B cell (primary cell): ENCODE measurements around the gene C18orf63. TPM values are rescaled to one million over a fixed set of nuclear protein-coding genes. Genes with fewer than 3 reads are reported as not detected.

Experiments
- ATAC-seq: fragments of 200-7000 bp; cut with Tn5 transposase; one replicate; pipeline ENCODE4 v1.10.0; 2021; ENCODE audit warnings: low read depth, mild to moderate bottlenecking, moderate number of reproducible peaks, moderate library complexity
- CTCF ChIA-PET: fragments of 350-600 bp; sonication (Branson Sonifier 250); formaldehyde crosslinking; loops from one replicate; lab custom pipeline; 2021; ENCODE audit warnings: antibody characterized with exemption, inconsistent platforms; lab: Charles Lee
- POLR2A ChIA-PET: fragments of 350-600 bp; sonication (Branson Sonifier 250); formaldehyde crosslinking; loops from one replicate; lab custom pipeline; 2021; ENCODE audit warnings: antibody characterized with exemption; lab: Charles Lee
- DNase-seq: peaks from one replicate; pipeline ENCODE4 v3.0.0; 2013
- H2AFZ ChIP-seq: 2 replicates; pipeline ENCODE4 v1.6.1; 2012; ENCODE audit warnings: mild to moderate bottlenecking, low read depth, low read length; ENCODE audit not compliant: insufficient read depth, poor library complexity, severe bottlenecking
- H3K27ac ChIP-seq, 2 donors: 1 replicate in 1 of 2; 2 replicates in 1 of 2; pipeline ENCODE4 v1.5.1; 2012 to 2013; ENCODE audit warnings: low read length in 2 of 2, mild to moderate bottlenecking in 2 of 2, moderate library complexity in 1 of 2
- H3K27me3 ChIP-seq, 4 experiments: fragments of 200-600 bp in 1 of 4; sonication (generic) in 1 of 4; replicated peaks in 1 of 4; 1 replicate in 2 of 4; 2 replicates in 2 of 4; pipeline versions ENCODE4 v1.6.1 to v1.7.0; 2013 to 2016; ENCODE audit warnings: low read length in 3 of 4, mild to moderate bottlenecking in 2 of 4, mixed read lengths in 1 of 4, moderate library complexity in 1 of 4; ENCODE audit not compliant: insufficient read depth in 4 of 4, control insufficient read depth in 3 of 4; ENCODE audit errors: control extremely low read depth in 1 of 4
- H3K36me3 ChIP-seq, 2 experiments: replicated peaks in 1 of 2; 1 replicate in 1 of 2; 2 replicates in 1 of 2; pipeline versions ENCODE4 v1.6.1 to v1.7.1; 2013; ENCODE audit warnings: low read length in 1 of 2; ENCODE audit not compliant: insufficient read depth in 2 of 2, control insufficient read depth in 1 of 2; ENCODE audit errors: control extremely low read depth in 1 of 2, extremely low read depth in 1 of 2
- H3K4me1 ChIP-seq, 2 donors: fragments of 200-600 bp in 1 of 2; sonication (generic) in 1 of 2; 1 replicate in 1 of 2; 2 replicates in 1 of 2; pipeline versions ENCODE4 v1.5.1 to v1.6.1; 2013 to 2017; ENCODE audit warnings: low read length in 2 of 2; ENCODE audit not compliant: control insufficient read depth in 2 of 2, insufficient read depth in 2 of 2
- H3K4me2 ChIP-seq: replicated peaks from 2 replicates; pipeline ENCODE3; 2012; ENCODE audit warnings: mild to moderate bottlenecking, low read depth, low read length; ENCODE audit not compliant: poor library complexity, severe bottlenecking
- H3K4me3 ChIP-seq, 5 experiments: fragments of 200-600 bp in 1 of 5; sonication (generic) in 1 of 5; 1 replicate in 3 of 5; 2 replicates in 2 of 5; pipeline versions ENCODE4 v1.5.1 to v1.7.0; 2011 to 2016; ENCODE audit warnings: low read length in 4 of 5, mild to moderate bottlenecking in 4 of 5, low read depth in 2 of 5, control low read depth in 1 of 5, moderate library complexity in 1 of 5; ENCODE audit not compliant: insufficient read depth in 1 of 5; ENCODE audit errors: control extremely low read depth in 1 of 5, extremely low read depth in 1 of 5
- H3K79me2 ChIP-seq: fragments of 200-600 bp; sonication (generic); one replicate; pipeline ENCODE4 v1.6.0; 2016; ENCODE audit warnings: low read length; ENCODE audit not compliant: control insufficient read depth, insufficient read depth
- H3K9ac ChIP-seq: fragments of 200-600 bp; sonication (generic); 2 replicates; pipeline ENCODE4 v1.6.1; 2017; ENCODE audit warnings: mild to moderate bottlenecking, low read length, moderate library complexity
- H3K9me3 ChIP-seq, 3 donors: one replicate each; pipeline versions ENCODE4 v1.6.1 to v1.7.1; 2013; ENCODE audit warnings: low read length in 2 of 3; ENCODE audit not compliant: control insufficient read depth in 2 of 3, insufficient read depth in 1 of 3; ENCODE audit errors: control extremely low read depth in 1 of 3
- H4K20me1 ChIP-seq: 2 replicates; pipeline ENCODE4 v1.6.0; 2012; ENCODE audit warnings: mild to moderate bottlenecking, low read length; ENCODE audit not compliant: insufficient read depth, control insufficient read depth, poor library complexity, severe bottlenecking
- H3K27ac Mint-ChIP-seq: one replicate; pipeline ENCODE4 v1.8.0; 2021; ENCODE audit warnings: mixed read lengths
- H3K27me3 Mint-ChIP-seq: one replicate; pipeline ENCODE4 v1.8.0; 2021; ENCODE audit warnings: mixed read lengths
- H3K4me1 Mint-ChIP-seq: one replicate; pipeline ENCODE4 v1.8.0; 2021; ENCODE audit warnings: mixed read lengths
- H3K4me3 Mint-ChIP-seq: one replicate; pipeline ENCODE4 v1.8.0; 2021; ENCODE audit warnings: mixed read lengths
- H3K9me3 Mint-ChIP-seq: one replicate; pipeline ENCODE4 v1.8.0; 2022; ENCODE audit warnings: mixed read lengths; ENCODE audit not compliant: insufficient read depth
- EZH2 ChIP-seq: IDR thresholded peaks from 2 replicates; pipeline ENCODE4 v1.6.1; 2012; ENCODE audit warnings: borderline replicate concordance, low read depth, mild to moderate bottlenecking, moderate library complexity, low read length; ENCODE audit not compliant: insufficient read depth, poor library complexity, severe bottlenecking
- WGBS: methylation state at CpG from one replicate; pipeline ENCODE4 v1.1.5; 2013; ENCODE audit warnings: missing lambda C conversion rate; ENCODE audit not compliant: insufficient coverage; 5-methylcytosine and 5-hydroxymethylcytosine counted together
- intact Hi-C: fragments of 100-400 bp; cut with micrococcal nuclease; formaldehyde crosslinking; loops from one replicate; pipeline ENCODE4 v1.10.0; 2022
- polyA plus RNA-seq: library from polyadenylated mRNA; depleted of rRNA; stranded (reverse); fragments of >200 nt; gene quantifications from 2 replicates; pipeline ENCODE4 v1.2.3, GENCODE V29; 2012
- total RNA-seq, 2 donors: library from RNA; stranded (reverse); fragments of 120-200 nt in 1 of 2; gene quantifications; 1 replicate in 1 of 2; 2 replicates in 1 of 2; pipeline versions ENCODE4 v1.2.3 to v1.2.4, GENCODE V29; 2013 to 2022
- TF ChIP-seq, protein P1 (sequence below): fragments of 200-600 bp; IDR thresholded peaks from one replicate; pipeline ENCODE4 v1.8.0; 2022; ENCODE audit warnings: antibody characterized with exemption, mild to moderate bottlenecking

The C18orf63 gene
- total and polyA plus RNA-seq, 2 donors (not counting 1 experiment from before 2014, with no cell fraction given): not detected

DNA sequence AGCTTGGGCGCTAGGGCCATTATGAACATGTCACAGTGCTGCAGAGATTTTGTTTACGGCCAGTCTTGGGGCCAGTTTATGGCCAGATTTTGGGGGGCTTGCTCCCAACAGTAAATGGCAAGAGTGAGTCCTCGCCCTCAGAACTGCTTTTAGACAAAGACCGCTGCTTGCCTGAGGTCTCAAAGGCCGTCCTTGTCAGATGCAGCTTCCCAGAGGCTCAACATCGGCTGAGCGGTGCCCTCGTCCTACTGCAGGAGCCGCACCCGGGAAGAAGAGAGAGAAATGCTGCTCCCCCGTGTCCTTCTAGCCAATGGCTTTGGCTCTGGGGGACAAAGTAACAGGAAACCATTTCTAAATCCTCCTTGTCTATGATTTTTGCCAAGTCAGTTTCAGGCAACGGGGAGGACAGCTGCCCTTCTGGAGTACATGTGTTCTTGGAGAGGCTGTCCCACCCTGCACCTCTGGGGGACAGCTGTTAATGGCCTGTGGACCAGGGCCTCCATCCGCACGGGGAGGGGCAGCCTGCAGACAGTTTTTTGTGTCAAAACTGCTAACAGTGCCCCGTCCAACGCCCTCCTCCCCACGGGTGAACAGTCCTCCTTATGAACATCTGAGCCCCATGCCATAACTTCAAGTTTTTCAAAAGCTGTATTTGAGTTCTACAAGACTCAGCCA is 66.1 kb downstream of the C18orf63 start:
- intact Hi-C loops: no loop called here
- H3K27me3 Mint-ChIP-seq: peaks cover 7% of the 10 kb centered on the region
- no peak overlapping the region for H3K4me3 Mint-ChIP-seq
- no peak overlapping the region for H3K4me3 ChIP-seq
- DNase-seq: no peak
- WGBS: 92% methylated on average over 16 of the region's 17 CpGs
- H2AFZ ChIP-seq: no peak overlapping the region
- H4K20me1 ChIP-seq: no peaks in the 10 kb centered on the region
- H3K4me2 ChIP-seq: no peak overlapping the region
- no peak overlapping the region for H3K27ac Mint-ChIP-seq
- no peaks in the 10 kb centered on the region for H3K9me3 Mint-ChIP-seq
- CTCF ChIA-PET: no interaction called here
- H3K4me1 Mint-ChIP-seq: peaks cover 7% of the 10 kb centered on the region
- no peaks in the 10 kb centered on the region for H3K79me2 ChIP-seq
- no peak for ATAC-seq
- no peak overlapping the region for H3K27ac ChIP-seq
- TF ChIP-seq EZH2: no peak
- TF ChIP-seq, protein P1, sequence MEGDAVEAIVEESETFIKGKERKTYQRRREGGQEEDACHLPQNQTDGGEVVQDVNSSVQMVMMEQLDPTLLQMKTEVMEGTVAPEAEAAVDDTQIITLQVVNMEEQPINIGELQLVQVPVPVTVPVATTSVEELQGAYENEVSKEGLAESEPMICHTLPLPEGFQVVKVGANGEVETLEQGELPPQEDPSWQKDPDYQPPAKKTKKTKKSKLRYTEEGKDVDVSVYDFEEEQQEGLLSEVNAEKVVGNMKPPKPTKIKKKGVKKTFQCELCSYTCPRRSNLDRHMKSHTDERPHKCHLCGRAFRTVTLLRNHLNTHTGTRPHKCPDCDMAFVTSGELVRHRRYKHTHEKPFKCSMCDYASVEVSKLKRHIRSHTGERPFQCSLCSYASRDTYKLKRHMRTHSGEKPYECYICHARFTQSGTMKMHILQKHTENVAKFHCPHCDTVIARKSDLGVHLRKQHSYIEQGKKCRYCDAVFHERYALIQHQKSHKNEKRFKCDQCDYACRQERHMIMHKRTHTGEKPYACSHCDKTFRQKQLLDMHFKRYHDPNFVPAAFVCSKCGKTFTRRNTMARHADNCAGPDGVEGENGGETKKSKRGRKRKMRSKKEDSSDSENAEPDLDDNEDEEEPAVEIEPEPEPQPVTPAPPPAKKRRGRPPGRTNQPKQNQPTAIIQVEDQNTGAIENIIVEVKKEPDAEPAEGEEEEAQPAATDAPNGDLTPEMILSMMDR: no peak
- no peaks in the 10 kb centered on the region for H3K4me1 ChIP-seq
- H3K36me3 ChIP-seq: no peaks in the 10 kb centered on the region
- no peaks in the 10 kb centered on the region for H3K27me3 ChIP-seq
- H3K9ac ChIP-seq: no peak overlapping the region
- POLR2A ChIA-PET: no interaction called here
- H3K9me3 ChIP-seq: no peaks in the 10 kb centered on the region

DNA sequence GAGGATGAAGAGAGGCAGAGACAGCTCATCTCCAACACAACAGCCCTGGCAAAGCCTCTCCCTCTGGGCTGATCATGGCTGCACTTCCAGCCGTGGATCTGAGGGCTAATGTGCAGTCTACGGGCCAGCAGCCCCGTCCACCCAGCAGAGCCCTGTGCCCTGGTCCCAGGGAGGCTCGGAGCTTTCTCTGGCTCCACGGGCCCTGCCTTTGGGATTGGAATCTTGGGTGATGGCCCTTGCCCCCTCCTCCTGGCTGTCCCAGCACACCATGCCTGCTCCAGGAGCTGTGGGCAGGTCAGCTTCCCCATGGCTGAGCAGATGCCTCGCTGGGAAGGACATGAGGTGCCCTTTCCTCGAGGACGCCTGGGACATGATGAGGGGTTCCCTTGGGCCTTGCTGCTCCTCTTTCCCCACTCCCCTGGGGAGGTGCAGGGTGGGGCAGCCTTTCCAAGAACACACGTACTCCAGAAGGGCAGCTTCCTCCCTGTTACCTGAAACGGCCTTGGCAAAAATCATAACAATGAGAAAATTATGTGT is 66.9 kb downstream of the C18orf63 start:
- Histone ChIP-seq H3K4me1 (no peaks in the 10 kb centered on the region), H3K27ac (no peak overlapping the region), H3K4me2 (no peak overlapping the region), H3K4me3 (no peak overlapping the region), H3K9ac (no peak overlapping the region), H3K9me3 (no peaks in the 10 kb centered on the region), H3K36me3 (no peaks in the 10 kb centered on the region), H2AFZ (no peak overlapping the region), H3K27me3 (no peaks in the 10 kb centered on the region), H3K79me2 (no peaks in the 10 kb centered on the region), H4K20me1 (no peaks in the 10 kb centered on the region)
- intact Hi-C loops: no loop called here
- H3K4me1 Mint-ChIP-seq: peaks cover 7% of the 10 kb centered on the region
- ChIA-PET POLR2A (no interaction called here), CTCF (no interaction called here)
- no peak overlapping the region for H3K4me3 Mint-ChIP-seq
- no peaks in the 10 kb centered on the region for H3K9me3 Mint-ChIP-seq
- H3K27me3 Mint-ChIP-seq: peaks cover 7% of the 10 kb centered on the region
- H3K27ac Mint-ChIP-seq: no peak overlapping the region
- no peak for ATAC-seq
- 93% methylated on average over 5 of the region's 10 CpGs for WGBS
- DNase-seq: no peak
- no peak for TF ChIP-seq EZH2
- TF ChIP-seq, protein P1: no peak
